HCT116 (cell line): Measurements from ENCODE around the gene IFT122. TPM values are rescaled to one million over a fixed set of nuclear protein-coding genes. Genes with fewer than 3 reads are reported as not detected.

ENCODE experiments used
- ATAC-seq: fragments of 200-7000 bp; cut with Tn5 transposase; 2 replicates; pipeline ENCODE4 v1.9.1; 2020; ENCODE audit warnings: mild to moderate bottlenecking, moderate library complexity
- BruUV-seq: library from RNA; stranded (reverse); fragments of 400-500 nt; replicated peaks from 2 replicates; lab custom pipeline; 2021; lab: Mats Ljungman, UMichigan
- CTCF ChIA-PET: fragments of 300-600 bp; sonication (Branson Sonifier 250); formaldehyde crosslinking; loops from one replicate; lab custom pipeline; 2021; ENCODE audit warnings: antibody characterized with exemption; lab: Charles Lee
- POLR2A ChIA-PET: fragments of 300-600, 350-600 bp; sonication (Branson Sonifier 250); formaldehyde crosslinking; loops from one replicate; lab custom pipeline; 2021; ENCODE audit warnings: antibody characterized with exemption; lab: Charles Lee
- RAD21 ChIA-PET, 2 experiments: fragments of 300-600 bp; sonication (Branson Sonifier 250); formaldehyde crosslinking; loops; one replicate each; lab custom pipeline; 2023; ENCODE audit warnings: low total read pairs in 2 of 2; ENCODE audit not compliant: uncharacterized antibody in 2 of 2, unreplicated experiment in 2 of 2, low non-redundant PET in 1 of 2; lab: Charles Lee
- DNase-seq: peaks from one replicate; pipeline ENCODE4 v3.0.0-alpha.2; 2010; ENCODE audit warnings: low read depth, low spot score
- H2AFZ ChIP-seq: fragments of 200-600 bp; shearing (Covaris generic), sonication (generic); 2 replicates; pipeline ENCODE4 v1.6.1; 2017; ENCODE audit warnings: low read depth, mixed run types, mixed read lengths, antibody characterized with exemption, low read length; ENCODE audit not compliant: poor library complexity, severe bottlenecking
- H3K27ac ChIP-seq: 2 replicates; pipeline ENCODE4 v1.5.1; 2012; ENCODE audit warnings: low read depth, low read length
- H3K27me3 ChIP-seq: fragments of 200-600 bp; sonication (generic); 2 replicates; pipeline ENCODE4 v1.6.1; 2016; ENCODE audit warnings: mixed run types, low read length, mixed read lengths; ENCODE audit not compliant: insufficient read depth
- H3K36me3 ChIP-seq, 2 experiments: fragments of 200-500 bp in 1 of 2; fragments of 200-600 bp in 1 of 2; sonication (Bioruptor generic) in 1 of 2; sonication (generic) in 1 of 2; 2 replicates each; pipeline versions ENCODE4 v1.5.1 to v1.6.1; 2014 to 2016; ENCODE audit warnings: low read length in 2 of 2, inconsistent platforms in 1 of 2, mixed read lengths in 1 of 2, mixed run types in 1 of 2; ENCODE audit not compliant: insufficient read depth in 2 of 2, control insufficient read depth in 1 of 2
- H3K4me1 ChIP-seq, 2 experiments: fragments of 200-600 bp in 1 of 2; sonication (generic) in 1 of 2; 2 replicates each; pipeline versions ENCODE4 v1.5.1 to v1.6.1; 2012 to 2017; ENCODE audit warnings: low read length in 2 of 2, inconsistent platforms in 1 of 2, mild to moderate bottlenecking in 1 of 2, mixed read lengths in 1 of 2, mixed run types in 1 of 2, moderate library complexity in 1 of 2; ENCODE audit not compliant: insufficient read depth in 2 of 2, control insufficient read depth in 1 of 2
- H3K4me2 ChIP-seq: fragments of 200-600 bp; sonication (generic); 2 replicates; pipeline ENCODE4 v1.6.1; 2017; ENCODE audit warnings: mixed run types, low read length, mixed read lengths
- H3K4me3 ChIP-seq, 2 experiments: fragments of 200-600 bp in 1 of 2; sonication (generic) in 1 of 2; replicated peaks in 1 of 2; 2 replicates each; pipeline ENCODE4 v1.5.1; 2011 to 2016; ENCODE audit warnings: low read length in 2 of 2, control low read depth in 1 of 2, low read depth in 1 of 2, mild to moderate bottlenecking in 1 of 2, mixed read lengths in 1 of 2, mixed run types in 1 of 2
- H3K79me2 ChIP-seq: fragments of 200-600 bp; sonication (generic); 2 replicates; pipeline ENCODE4 v1.6.1; 2017; ENCODE audit warnings: mild to moderate bottlenecking, mixed run types, low read length, moderate library complexity, mixed read lengths; ENCODE audit not compliant: insufficient read depth
- H3K9ac ChIP-seq: fragments of 200-600 bp; sonication (generic); 2 replicates; pipeline ENCODE4 v1.6.1; 2016; ENCODE audit warnings: low read length, mixed read lengths
- H3K9me2 ChIP-seq: fragments of 200-600 bp; sonication (generic), shearing (Covaris generic); 2 replicates; pipeline ENCODE4 v1.6.1; 2017; ENCODE audit warnings: mixed run types, mild to moderate bottlenecking, moderate library complexity; ENCODE audit not compliant: insufficient read depth
- H3K9me3 ChIP-seq, 2 experiments: fragments of 200-500 bp in 1 of 2; fragments of 200-600 bp in 1 of 2; sonication (Bioruptor generic) in 1 of 2; sonication (generic) in 1 of 2; 2 replicates each; pipeline ENCODE4 v1.6.1; 2014 to 2017; ENCODE audit warnings: low read length in 2 of 2, mixed read lengths in 2 of 2, inconsistent platforms in 1 of 2, low read depth in 1 of 2, mild to moderate bottlenecking in 1 of 2, mixed run types in 1 of 2, moderate library complexity in 1 of 2; ENCODE audit not compliant: control insufficient read depth in 1 of 2, insufficient read depth in 1 of 2
- H4K20me1 ChIP-seq: fragments of 200-600 bp; sonication (generic), shearing (Covaris generic); 2 replicates; pipeline ENCODE4 v1.6.1; 2017; ENCODE audit warnings: mixed run types, mild to moderate bottlenecking, moderate library complexity; ENCODE audit not compliant: insufficient read depth
- CTCF ChIP-seq, 3 experiments: fragments of 200-600 bp in 1 of 3; sonication (generic) in 1 of 3; IDR thresholded peaks in 2 of 3; conservative IDR thresholded peaks in 1 of 3; 2 replicates each; pipeline ENCODE4 v1.5.1; 2012 to 2017; ENCODE audit warnings: low read depth in 2 of 3, low read length in 2 of 3, antibody characterized with exemption in 1 of 3, borderline replicate concordance in 1 of 3, control low read depth in 1 of 3, mild to moderate bottlenecking in 1 of 3, mixed read lengths in 1 of 3, mixed run types in 1 of 3, moderate library complexity in 1 of 3; ENCODE audit not compliant: insufficient read depth in 1 of 3
- EGR1 ChIP-seq: IDR thresholded peaks from 2 replicates; pipeline ENCODE4 v1.6.1; 2012; ENCODE audit warnings: low read depth
- ELF1 ChIP-seq: IDR thresholded peaks from 2 replicates; pipeline ENCODE4 v1.6.1; 2012; ENCODE audit warnings: low read depth, borderline replicate concordance
- POLR2A ChIP-seq: IDR thresholded peaks from 2 replicates; pipeline ENCODE4 v1.7.0; 2011; ENCODE audit warnings: borderline replicate concordance; ENCODE audit not compliant: insufficient read depth, insufficient read length; ENCODE audit errors: extremely low read depth
- POLR2AphosphoS5 ChIP-seq: IDR thresholded peaks from 2 replicates; pipeline ENCODE4 v1.6.1; 2011; ENCODE audit warnings: mild to moderate bottlenecking, low read depth, low read length, moderate library complexity
- RAD21 ChIP-seq: IDR thresholded peaks from 2 replicates; pipeline ENCODE4 v1.6.1; 2012; ENCODE audit warnings: low read depth, mild to moderate bottlenecking
- TCF7L2 ChIP-seq: IDR thresholded peaks from 2 replicates; pipeline ENCODE4 v1.7.0; 2011; ENCODE audit warnings: borderline replicate concordance, inconsistent platforms; ENCODE audit not compliant: insufficient read depth, insufficient read length; ENCODE audit errors: extremely low read depth
- YY1 ChIP-seq: IDR thresholded peaks from 2 replicates; pipeline ENCODE4 v1.6.1; 2011; ENCODE audit warnings: low read length, low read depth, moderate library complexity, mild to moderate bottlenecking; ENCODE audit not compliant: insufficient replicate concordance; ENCODE audit errors: extremely low read depth
- ZNF274 ChIP-seq: fragments of 200-500 bp; sonication (Bioruptor generic); IDR thresholded peaks from 2 replicates; pipeline ENCODE4 v1.6.1; 2014; ENCODE audit warnings: mild to moderate bottlenecking, low read depth, low read length, inconsistent platforms
- intact Hi-C: fragments of 100-400 bp; cut with micrococcal nuclease; formaldehyde crosslinking; loops from 2 replicates; pipeline ENCODE4 v1.10.0; 2022
- total RNA-seq: library from RNA; stranded (reverse); gene quantifications from one replicate; pipeline ENCODE4 v1.2.1, GENCODE V29; 2021; ENCODE audit not compliant: unreplicated experiment
- TF ChIP-seq, protein P1 (sequence below): IDR thresholded peaks from 2 replicates; pipeline ENCODE4 v1.6.1; 2012; ENCODE audit warnings: low read depth

IFT122 gene
- total RNA-seq, 1 experiment from 2014 or later = 21.4 TPM

GRCh38 chr3:129529436-129530210, 89.6 kb downstream of the IFT122 start:
- no peak overlapping the region for H3K4me2 ChIP-seq
- TF ChIP-seq POLR2A (no peak), POLR2AphosphoS5 (no peak), RAD21 (no peak), YY1 (no peak), ZNF274 (no peak), TCF7L2 (no peak), CTCF (IDR thresholded peaks at IDR 0.05 in 2 of 3, conservative IDR thresholded peaks at IDR 0.05 in 1 of 3; ENCODE audit: borderline replicate concordance in 1 of 3, insufficient read depth in 1 of 3, low read depth in 2 of 3, low read length in 2 of 3) (no peak), ELF1 (no peak), EGR1 (no peak)
- TF ChIP-seq, protein P1, sequence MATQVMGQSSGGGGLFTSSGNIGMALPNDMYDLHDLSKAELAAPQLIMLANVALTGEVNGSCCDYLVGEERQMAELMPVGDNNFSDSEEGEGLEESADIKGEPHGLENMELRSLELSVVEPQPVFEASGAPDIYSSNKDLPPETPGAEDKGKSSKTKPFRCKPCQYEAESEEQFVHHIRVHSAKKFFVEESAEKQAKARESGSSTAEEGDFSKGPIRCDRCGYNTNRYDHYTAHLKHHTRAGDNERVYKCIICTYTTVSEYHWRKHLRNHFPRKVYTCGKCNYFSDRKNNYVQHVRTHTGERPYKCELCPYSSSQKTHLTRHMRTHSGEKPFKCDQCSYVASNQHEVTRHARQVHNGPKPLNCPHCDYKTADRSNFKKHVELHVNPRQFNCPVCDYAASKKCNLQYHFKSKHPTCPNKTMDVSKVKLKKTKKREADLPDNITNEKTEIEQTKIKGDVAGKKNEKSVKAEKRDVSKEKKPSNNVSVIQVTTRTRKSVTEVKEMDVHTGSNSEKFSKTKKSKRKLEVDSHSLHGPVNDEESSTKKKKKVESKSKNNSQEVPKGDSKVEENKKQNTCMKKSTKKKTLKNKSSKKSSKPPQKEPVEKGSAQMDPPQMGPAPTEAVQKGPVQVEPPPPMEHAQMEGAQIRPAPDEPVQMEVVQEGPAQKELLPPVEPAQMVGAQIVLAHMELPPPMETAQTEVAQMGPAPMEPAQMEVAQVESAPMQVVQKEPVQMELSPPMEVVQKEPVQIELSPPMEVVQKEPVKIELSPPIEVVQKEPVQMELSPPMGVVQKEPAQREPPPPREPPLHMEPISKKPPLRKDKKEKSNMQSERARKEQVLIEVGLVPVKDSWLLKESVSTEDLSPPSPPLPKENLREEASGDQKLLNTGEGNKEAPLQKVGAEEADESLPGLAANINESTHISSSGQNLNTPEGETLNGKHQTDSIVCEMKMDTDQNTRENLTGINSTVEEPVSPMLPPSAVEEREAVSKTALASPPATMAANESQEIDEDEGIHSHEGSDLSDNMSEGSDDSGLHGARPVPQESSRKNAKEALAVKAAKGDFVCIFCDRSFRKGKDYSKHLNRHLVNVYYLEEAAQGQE = no peak
- no TSS peak for BruUV-seq
- DNase-seq (no peak), ATAC-seq (no peak)
- H3K4me3 ChIP-seq = no peak overlapping the region
- H2AFZ ChIP-seq = no peak overlapping the region
- intact Hi-C loops = no loop called here
- no peaks in the 10 kb centered on the region for H3K9me2 ChIP-seq
- H3K9ac ChIP-seq = no peak overlapping the region
- H3K36me3 ChIP-seq = no peaks in the 10 kb centered on the region
- peaks cover 0 to 4% of the 10 kb centered on the region in 2 experiments; a peak in 1 of 4 replicates for H3K4me1 ChIP-seq
- POLR2A ChIA-PET = no interaction called here
- H3K27ac ChIP-seq = no peak overlapping the region
- H4K20me1 ChIP-seq = no peaks in the 10 kb centered on the region
- H3K9me3 ChIP-seq = no peaks in the 10 kb centered on the region
- RAD21 ChIA-PET = no interaction called here
- no peaks in the 10 kb centered on the region for H3K79me2 ChIP-seq
- CTCF ChIA-PET = no interaction called here
- no peaks in the 10 kb centered on the region for H3K27me3 ChIP-seq
